GM12865 (cell line): ENCODE data around the gene GPC6.
"Not testable (repeated sequence)": the region's sequence is repeated elsewhere in the genome, so short reads cannot be mapped to it uniquely, and the experiment has no call there.

Experiments
- DNase-seq: peaks from one replicate; pipeline ENCODE4 v3.0.0; 2010; ENCODE audit warnings: low read depth
- H3K4me3 ChIP-seq: 2 replicates; pipeline ENCODE4 v1.5.1; 2011; ENCODE audit warnings: mild to moderate bottlenecking, low read depth, low read length, control low read depth
- TF ChIP-seq, protein P1 (sequence below): IDR thresholded peaks from 2 replicates; pipeline ENCODE4 v1.5.1; 2011; ENCODE audit warnings: low read length, control low read depth, low read depth, inconsistent platforms; ENCODE audit not compliant: insufficient read depth; ENCODE audit errors: missing control alignments

GPC6 gene

DNA sequence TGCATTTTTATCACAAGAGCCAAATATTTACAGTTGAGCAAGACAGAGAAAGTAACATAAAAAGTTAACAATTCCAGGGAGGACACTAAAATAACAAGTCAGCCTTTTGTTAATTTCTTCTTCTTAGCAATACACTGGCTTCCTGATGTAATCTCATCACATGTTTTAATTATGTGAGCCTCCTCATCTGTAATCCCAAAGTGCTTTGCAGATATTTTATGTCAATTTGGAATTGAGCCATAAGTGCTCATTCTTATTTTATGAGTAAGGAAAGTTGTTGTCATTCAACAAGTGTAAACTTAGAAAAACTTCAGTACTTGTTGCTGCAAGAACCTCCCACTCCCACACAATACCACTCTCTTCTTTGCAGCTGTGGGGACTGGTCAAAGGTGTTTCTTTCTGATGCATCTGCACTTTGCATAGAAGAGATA lies 223.6 kb downstream of the GPC6 start:
- TF ChIP-seq, protein P1, sequence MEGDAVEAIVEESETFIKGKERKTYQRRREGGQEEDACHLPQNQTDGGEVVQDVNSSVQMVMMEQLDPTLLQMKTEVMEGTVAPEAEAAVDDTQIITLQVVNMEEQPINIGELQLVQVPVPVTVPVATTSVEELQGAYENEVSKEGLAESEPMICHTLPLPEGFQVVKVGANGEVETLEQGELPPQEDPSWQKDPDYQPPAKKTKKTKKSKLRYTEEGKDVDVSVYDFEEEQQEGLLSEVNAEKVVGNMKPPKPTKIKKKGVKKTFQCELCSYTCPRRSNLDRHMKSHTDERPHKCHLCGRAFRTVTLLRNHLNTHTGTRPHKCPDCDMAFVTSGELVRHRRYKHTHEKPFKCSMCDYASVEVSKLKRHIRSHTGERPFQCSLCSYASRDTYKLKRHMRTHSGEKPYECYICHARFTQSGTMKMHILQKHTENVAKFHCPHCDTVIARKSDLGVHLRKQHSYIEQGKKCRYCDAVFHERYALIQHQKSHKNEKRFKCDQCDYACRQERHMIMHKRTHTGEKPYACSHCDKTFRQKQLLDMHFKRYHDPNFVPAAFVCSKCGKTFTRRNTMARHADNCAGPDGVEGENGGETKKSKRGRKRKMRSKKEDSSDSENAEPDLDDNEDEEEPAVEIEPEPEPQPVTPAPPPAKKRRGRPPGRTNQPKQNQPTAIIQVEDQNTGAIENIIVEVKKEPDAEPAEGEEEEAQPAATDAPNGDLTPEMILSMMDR = no peak
- H3K4me3 ChIP-seq = no peak overlapping the region
- no peak for DNase-seq

DNA sequence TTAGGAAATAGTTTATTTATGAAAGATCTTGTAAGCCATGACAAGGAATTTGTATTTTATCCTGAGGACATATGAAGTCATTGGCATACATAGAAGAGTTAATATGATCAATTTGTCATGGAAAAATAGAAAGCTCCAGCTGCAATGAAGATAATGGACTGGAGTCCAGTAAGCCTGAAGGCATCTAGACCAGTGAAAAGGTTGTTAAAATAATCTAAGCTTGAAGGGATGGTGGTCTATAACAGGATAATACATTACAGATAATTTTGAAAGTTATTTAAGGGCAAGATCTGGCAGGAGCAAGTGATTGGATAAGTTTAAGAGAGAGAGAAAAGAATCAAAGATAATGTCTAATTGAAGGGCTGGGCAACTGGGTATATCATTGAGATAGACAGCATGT lies 224.2 kb downstream of the GPC6 start:
- no peak overlapping the region for H3K4me3 ChIP-seq
- no peak for DNase-seq
- TF ChIP-seq, protein P1 = no peak

DNA sequence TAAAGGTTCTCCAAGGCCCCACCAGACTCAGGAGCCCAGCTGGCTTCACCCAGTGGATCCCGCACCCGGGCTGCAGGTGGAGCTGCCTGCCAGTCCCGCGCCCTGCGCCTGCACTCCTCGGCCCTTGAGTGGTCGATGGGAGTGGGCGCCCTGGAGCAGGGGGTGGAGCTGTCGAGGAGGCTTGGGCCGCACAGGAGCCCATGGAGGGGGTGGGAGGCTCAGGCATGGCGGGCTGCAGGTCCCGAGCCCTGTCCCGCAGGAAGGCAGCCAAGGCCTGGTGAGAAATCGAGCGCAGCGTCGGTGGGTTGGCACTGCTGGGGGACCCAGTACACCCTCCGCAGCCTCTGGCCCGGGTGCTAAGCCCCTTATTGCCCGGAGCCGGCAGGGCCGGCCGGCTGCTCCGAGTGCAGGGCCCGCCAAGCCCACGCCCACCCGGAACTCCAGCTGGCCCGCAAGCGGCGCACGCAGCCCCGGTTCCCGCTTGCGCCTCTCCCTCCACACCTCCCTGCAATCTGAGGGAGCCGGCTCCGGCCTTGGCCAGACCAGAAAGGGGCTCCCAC lies 228.1 kb downstream of the GPC6 start:
- H3K4me3 ChIP-seq, DNase-seq: not testable (repeated sequence)

DNA sequence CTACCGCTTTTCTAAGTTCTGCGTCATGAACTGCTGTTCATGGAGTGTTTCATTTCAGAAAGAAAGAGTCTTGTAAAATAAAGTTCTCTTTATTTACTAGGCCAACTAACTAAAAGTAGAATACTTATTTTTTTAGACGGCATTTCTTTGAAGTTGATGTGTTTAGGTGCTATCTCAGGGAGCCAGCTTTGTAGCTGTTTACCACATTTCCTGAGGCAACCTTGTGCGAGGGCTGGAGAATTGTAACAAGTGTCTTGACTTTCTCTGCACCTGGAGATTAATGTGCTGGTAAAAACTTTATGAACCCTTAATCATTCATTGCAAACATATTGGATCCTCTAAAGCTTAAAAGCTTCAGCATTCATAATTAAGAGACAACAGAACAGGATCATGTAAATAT lies 229.3 kb downstream of the GPC6 start:
- no peak overlapping the region for H3K4me3 ChIP-seq
- DNase-seq = no peak
- TF ChIP-seq, protein P1 = no peak

DNA sequence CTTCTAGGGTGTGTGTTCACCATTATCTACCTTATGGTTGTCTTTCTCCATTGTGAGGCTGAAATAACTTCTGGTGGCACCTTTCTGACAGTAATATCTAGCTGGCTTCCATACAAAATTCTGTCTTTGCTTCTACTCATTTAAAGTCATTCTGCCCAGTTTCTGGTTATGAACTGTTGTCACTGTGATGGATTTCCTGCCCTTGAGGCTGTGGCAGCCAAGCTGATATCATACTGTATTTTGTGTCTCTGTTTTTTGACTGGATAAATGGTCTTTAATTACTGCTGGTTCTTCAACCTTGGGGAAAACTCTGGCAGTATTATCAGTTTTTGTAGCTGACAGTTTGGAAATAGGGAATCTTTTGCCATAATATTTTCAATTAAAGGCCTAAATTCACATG lies 233.4 kb downstream of the GPC6 start:
- TF ChIP-seq, protein P1 = no peak
- no peak overlapping the region for H3K4me3 ChIP-seq
- DNase-seq = no peak

DNA sequence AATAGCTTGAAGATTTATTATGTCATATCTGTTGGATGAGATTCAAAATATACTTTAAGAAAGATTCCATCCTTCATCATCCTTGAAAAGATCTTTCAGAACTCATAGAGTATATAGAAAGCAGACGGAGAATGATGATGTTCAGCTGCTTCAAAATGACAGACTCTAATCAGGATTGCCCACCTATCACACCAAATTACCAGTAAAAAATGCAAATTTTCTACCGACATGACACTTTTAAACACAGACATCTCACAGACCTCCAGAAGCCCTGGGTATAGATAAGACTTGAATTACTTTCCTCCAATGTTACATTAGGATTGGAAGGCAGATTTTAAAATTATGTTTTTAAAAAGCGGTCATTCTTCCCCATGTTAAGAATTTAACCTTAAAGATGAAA lies 235.5 kb downstream of the GPC6 start:
- no peak overlapping the region for H3K4me3 ChIP-seq
- no peak for DNase-seq
- TF ChIP-seq, protein P1 = no peak

DNA sequence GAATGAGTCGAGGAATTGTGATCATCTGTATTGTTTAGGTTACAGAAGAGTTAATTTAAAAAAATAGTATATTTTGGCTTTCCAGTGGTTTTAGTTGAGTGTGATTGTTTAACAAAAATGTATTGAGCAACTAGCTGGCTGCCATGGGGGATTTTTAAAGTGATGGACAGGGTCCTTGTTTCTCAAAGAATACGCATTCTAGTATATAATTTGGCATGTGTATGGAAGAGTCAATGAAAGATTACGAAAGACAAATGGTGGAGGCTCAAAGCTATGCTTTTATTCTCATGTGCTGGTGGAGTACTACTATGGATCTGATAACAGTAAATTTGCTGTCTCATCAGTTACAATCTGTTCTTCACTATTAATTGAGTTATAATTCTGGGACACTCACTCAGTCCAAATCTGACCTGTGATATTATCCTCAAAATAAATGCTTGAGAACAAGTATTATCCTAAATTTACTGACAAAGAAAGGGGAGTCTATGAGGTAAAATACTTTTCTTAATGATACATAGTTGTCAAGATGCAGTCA lies 240.0 kb downstream of the GPC6 start:
- TF ChIP-seq, protein P1 = no peak
- no peak overlapping the region for H3K4me3 ChIP-seq
- DNase-seq = no peak
